Neuronal stem cell (in vitro differentiated cells): ENCODE measurements around the gene PGLYRP4. TPM values are rescaled to one million over a fixed set of nuclear protein-coding genes. Genes with fewer than 3 reads are reported as not detected.

Source experiments
- DNase-seq: peaks from one replicate; pipeline ENCODE4 v3.0.0-alpha.2; 2013; ENCODE audit warnings: low spot score
- H2AFZ ChIP-seq: one replicate; pipeline ENCODE4 v1.6.1; 2013; ENCODE audit warnings: mild to moderate bottlenecking, low read length, inconsistent platforms
- H2AK5ac ChIP-seq: 2 replicates; pipeline ENCODE4 v1.6.1; 2013; ENCODE audit warnings: low read depth, mild to moderate bottlenecking, inconsistent platforms, low read length, moderate library complexity, mixed read lengths
- H2BK120ac ChIP-seq: 2 replicates; pipeline ENCODE4 v1.6.1; 2013; ENCODE audit warnings: low read depth, mild to moderate bottlenecking, inconsistent platforms, low read length, moderate library complexity, mixed read lengths
- H2BK12ac ChIP-seq: one replicate; pipeline ENCODE4 v1.6.1; 2013; ENCODE audit warnings: low read length, inconsistent platforms
- H2BK15ac ChIP-seq: 2 replicates; pipeline ENCODE4 v1.6.1; 2013; ENCODE audit warnings: mild to moderate bottlenecking, low read length, inconsistent platforms, mixed read lengths
- H2BK5ac ChIP-seq: one replicate; pipeline ENCODE4 v1.6.1; 2013; ENCODE audit warnings: inconsistent platforms, mild to moderate bottlenecking, low read length, moderate library complexity
- H3K14ac ChIP-seq: one replicate; pipeline ENCODE4 v1.6.1; 2013; ENCODE audit warnings: low read length, inconsistent platforms
- H3K18ac ChIP-seq: 2 replicates; pipeline ENCODE4 v1.6.1; 2013; ENCODE audit warnings: low read length, inconsistent platforms
- H3K23ac ChIP-seq: 2 replicates; pipeline ENCODE4 v1.6.1; 2013; ENCODE audit warnings: low read depth, mild to moderate bottlenecking, mixed read lengths, low read length, inconsistent platforms; ENCODE audit not compliant: poor library complexity
- H3K27ac ChIP-seq: replicated peaks from 3 replicates; pipeline ENCODE4 v1.5.1; 2013; ENCODE audit warnings: low read length, inconsistent platforms
- H3K27me3 ChIP-seq, 3 experiments: 2 replicates each; pipeline ENCODE4 v1.6.1; 2013; ENCODE audit warnings: low read length in 3 of 3, mild to moderate bottlenecking in 2 of 3, inconsistent platforms in 1 of 3, low read depth in 1 of 3, mixed read lengths in 1 of 3, moderate library complexity in 1 of 3; ENCODE audit not compliant: control insufficient read depth in 3 of 3, insufficient read depth in 3 of 3
- H3K36me3 ChIP-seq, 2 donors: replicated peaks in 1 of 2; 2 replicates each; pipeline ENCODE4 v1.6.1; 2013; ENCODE audit warnings: low read length in 2 of 2; ENCODE audit not compliant: control insufficient read depth in 2 of 2, insufficient read depth in 2 of 2
- H3K4ac ChIP-seq: 2 replicates; pipeline ENCODE4 v1.6.1; 2013; ENCODE audit warnings: inconsistent platforms, mild to moderate bottlenecking, low read length, moderate library complexity
- H3K4me1 ChIP-seq, 2 donors: 1 replicate in 1 of 2; 2 replicates in 1 of 2; pipeline ENCODE4 v1.6.1; 2013; ENCODE audit warnings: low read length in 2 of 2, low read depth in 1 of 2; ENCODE audit not compliant: control insufficient read depth in 2 of 2, insufficient read depth in 1 of 2
- H3K4me2 ChIP-seq: one replicate; pipeline ENCODE4 v1.6.1; 2013; ENCODE audit warnings: mild to moderate bottlenecking, low read length, inconsistent platforms; ENCODE audit not compliant: insufficient read depth, poor library complexity, severe bottlenecking
- H3K4me3 ChIP-seq, 2 donors: 2 replicates each; pipeline ENCODE4 v1.5.1; 2013; ENCODE audit warnings: low read length in 2 of 2, mild to moderate bottlenecking in 2 of 2, inconsistent platforms in 1 of 2, moderate library complexity in 1 of 2
- H3K79me1 ChIP-seq: one replicate; pipeline ENCODE4 v1.6.1; 2013; ENCODE audit warnings: low read depth, mild to moderate bottlenecking, inconsistent platforms, low read length, moderate library complexity
- H3K9ac ChIP-seq: one replicate; pipeline ENCODE4 v1.6.1; 2013; ENCODE audit warnings: mild to moderate bottlenecking, low read depth, low read length, inconsistent platforms; ENCODE audit not compliant: poor library complexity
- H3K9me3 ChIP-seq, 2 donors: replicated peaks in 1 of 2; 2 replicates each; pipeline versions ENCODE3 to v1.6.1; 2013; ENCODE audit warnings: low read length in 2 of 2, mild to moderate bottlenecking in 2 of 2, inconsistent platforms in 1 of 2, low read depth in 1 of 2, mixed read lengths in 1 of 2, moderate library complexity in 1 of 2; ENCODE audit not compliant: control insufficient read depth in 2 of 2, insufficient read depth in 1 of 2
- H4K8ac ChIP-seq: one replicate; pipeline ENCODE4 v1.6.1; 2013; ENCODE audit warnings: low read depth, mild to moderate bottlenecking, inconsistent platforms, low read length, moderate library complexity
- H4K91ac ChIP-seq: one replicate; pipeline ENCODE4 v1.6.1; 2013; ENCODE audit warnings: low read length, low read depth, mild to moderate bottlenecking, inconsistent platforms; ENCODE audit not compliant: poor library complexity
- WGBS, 2 donors: extraction: QIAGEN DNeasy Blood & Tissue Kit; methylation state at CpG; one replicate each; pipeline ENCODE4 v1.1.7; 2013; ENCODE audit warnings: missing lambda C conversion rate in 2 of 2, mixed read lengths in 1 of 2; ENCODE audit not compliant: insufficient read length in 2 of 2, insufficient replicate concordance in 1 of 2; ENCODE audit errors: extremely low coverage in 2 of 2; 5-methylcytosine and 5-hydroxymethylcytosine counted together
- polyA plus RNA-seq, 2 experiments: library from polyadenylated mRNA; stranded (reverse); fragments of 200-250 nt; gene quantifications; one replicate each; pipeline ENCODE4 v1.2.3, GENCODE V29; 2013

Gene PGLYRP4, protein sequence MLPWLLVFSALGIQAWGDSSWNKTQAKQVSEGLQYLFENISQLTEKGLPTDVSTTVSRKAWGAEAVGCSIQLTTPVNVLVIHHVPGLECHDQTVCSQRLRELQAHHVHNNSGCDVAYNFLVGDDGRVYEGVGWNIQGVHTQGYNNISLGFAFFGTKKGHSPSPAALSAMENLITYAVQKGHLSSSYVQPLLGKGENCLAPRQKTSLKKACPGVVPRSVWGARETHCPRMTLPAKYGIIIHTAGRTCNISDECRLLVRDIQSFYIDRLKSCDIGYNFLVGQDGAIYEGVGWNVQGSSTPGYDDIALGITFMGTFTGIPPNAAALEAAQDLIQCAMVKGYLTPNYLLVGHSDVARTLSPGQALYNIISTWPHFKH
- polyA plus RNA-seq (2013, experiment 1 of 2): not detected
- not detected for polyA plus RNA-seq (2013, experiment 2 of 2)

DNA sequence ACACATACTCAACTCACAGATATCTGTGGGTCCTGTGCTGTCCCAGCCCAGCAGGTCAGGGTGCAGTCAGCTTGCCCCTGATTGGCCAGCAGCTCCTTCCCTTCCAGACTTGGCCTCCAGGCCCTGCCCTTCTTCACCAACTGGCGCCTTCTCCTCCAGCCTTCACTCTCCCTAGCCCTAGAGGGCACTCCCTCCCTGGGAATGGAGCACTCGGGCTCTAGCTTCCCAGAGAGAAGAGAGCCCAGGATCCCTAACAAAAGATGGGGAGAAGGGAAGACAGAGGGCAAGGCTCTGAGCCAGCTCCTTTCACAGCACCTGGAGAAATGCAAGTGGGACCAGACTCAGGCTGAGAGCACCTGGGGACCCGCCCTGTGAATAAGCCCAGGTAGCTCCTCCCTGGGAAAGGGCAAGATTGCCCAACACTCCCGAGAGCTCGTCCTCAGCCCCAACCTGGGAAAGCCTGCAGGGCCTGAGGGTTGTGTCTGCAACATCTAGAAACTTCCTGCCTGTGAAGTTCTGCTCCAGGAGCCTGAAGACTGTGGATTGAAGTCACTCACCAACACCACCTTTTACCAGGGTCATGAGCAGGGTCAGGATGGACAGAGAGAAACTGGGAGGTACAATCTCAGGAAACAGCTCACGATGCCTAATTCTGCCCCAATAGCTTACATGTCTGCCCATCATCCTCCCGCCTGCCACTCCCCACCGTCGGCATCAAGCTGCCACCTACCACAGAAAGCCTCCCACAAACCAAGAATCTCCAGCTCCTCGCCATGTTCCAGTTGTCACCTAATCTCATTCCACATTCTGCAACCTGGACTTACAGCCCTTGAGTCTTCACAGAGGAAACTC, at the start of gene PGLYRP4:
Gene PGLYRP4 (minus strand): TSS at position 331 of the 852 bp plus-strand sequence. CDS start 909 bp downstream, outside the sequence.
- H3K14ac ChIP-seq: no peak within 1 kb of the TSS
- H3K23ac ChIP-seq: no peak within 1 kb of the TSS
- H2AK5ac ChIP-seq: no peak within 1 kb of the TSS
- WGBS, 2 donors: no CpG with 5 or more reads among the region's 10 CpGs
- no peak within 1 kb of the TSS for H3K9ac ChIP-seq
- DNase-seq: no peak
- H3K9me3 ChIP-seq: no peaks in the 10 kb centered on the region
- no peak within 1 kb of the TSS for H3K4ac ChIP-seq
- H3K36me3 ChIP-seq: no peaks in the 10 kb centered on the region
- H3K4me3 ChIP-seq: no peak within 1 kb of the TSS
- no peaks in the 10 kb centered on the region for H3K79me1 ChIP-seq
- no peak within 1 kb of the TSS for H2BK15ac ChIP-seq
- H4K91ac ChIP-seq: no peak within 1 kb of the TSS
- H3K4me1 ChIP-seq: peaks cover 0 to 2% of the 10 kb centered on the region in 2 donors
- H3K4me2 ChIP-seq: no peak within 1 kb of the TSS
- no peak within 1 kb of the TSS for H2BK5ac ChIP-seq
- peaks cover 0 to 4% (median 0%) of the 10 kb centered on the region in 3 experiments for H3K27me3 ChIP-seq
- no peak within 1 kb of the TSS for H2AFZ ChIP-seq
- H3K27ac ChIP-seq: no peak within 1 kb of the TSS
- H3K18ac ChIP-seq: no peak within 1 kb of the TSS
- H2BK120ac ChIP-seq: no peak within 1 kb of the TSS
- H2BK12ac ChIP-seq: no peak within 1 kb of the TSS
- H4K8ac ChIP-seq: no peak within 1 kb of the TSS

DNA sequence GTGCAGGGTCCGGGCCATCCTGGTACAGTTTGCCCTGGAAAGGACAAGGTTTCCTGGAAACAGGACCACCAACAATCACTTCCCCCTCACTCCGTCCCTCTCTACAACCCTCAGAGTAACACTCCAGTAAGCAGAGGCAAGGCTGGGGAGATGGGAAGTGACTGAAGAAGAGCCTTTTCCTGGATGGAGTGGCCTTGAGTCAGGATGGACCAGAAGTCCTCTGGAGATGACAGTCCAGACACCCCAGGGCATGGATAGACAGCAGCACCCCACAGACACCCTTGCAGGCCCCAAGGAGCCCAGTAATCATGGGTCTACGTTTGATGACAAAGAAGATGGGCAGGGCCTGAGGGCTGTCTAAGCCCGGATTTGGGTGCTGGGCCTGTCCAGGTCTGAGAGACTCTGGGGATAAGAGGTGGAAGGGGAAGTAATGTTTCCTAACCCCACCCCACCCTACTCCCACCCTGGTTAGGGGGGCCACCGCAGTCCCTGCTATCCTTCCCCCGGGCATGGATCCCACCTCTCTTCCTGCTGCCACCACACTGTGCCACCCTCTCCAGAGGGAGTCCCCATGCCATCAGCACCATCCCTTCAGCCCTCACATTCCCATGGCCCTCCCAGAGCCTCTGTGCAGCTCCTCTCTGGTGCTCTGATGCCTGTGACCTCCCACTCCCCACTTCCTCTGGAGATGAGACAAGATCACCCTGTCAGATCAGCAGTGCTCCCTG, 49.4 kb upstream of the PGLYRP4 start:
- Histone ChIP-seq H3K4me2 (no peak overlapping the region), H3K9me3 (no peaks in the 10 kb centered on the region), H3K4ac (no peak overlapping the region), H4K91ac (no peak overlapping the region), H3K36me3 (no peaks in the 10 kb centered on the region), H2BK15ac (no peak overlapping the region), H4K8ac (no peak overlapping the region), H3K9ac (no peak overlapping the region), H3K4me3 (no peak overlapping the region), H2AFZ (no peak overlapping the region), H3K4me1 (no peaks in the 10 kb centered on the region), H3K27ac (no peak overlapping the region), H2AK5ac (no peak overlapping the region), H2BK12ac (no peak overlapping the region), H3K18ac (no peak overlapping the region), H2BK120ac (no peak overlapping the region), H3K27me3 (peaks cover 0 to 49% (median 0%) of the 10 kb centered on the region in 3 experiments), H2BK5ac (no peak overlapping the region), H3K79me1 (no peaks in the 10 kb centered on the region), H3K23ac (no peak overlapping the region), H3K14ac (no peak overlapping the region)
- DNase-seq: no peak
- WGBS, 2 donors: no CpG with 5 or more reads among the region's 6 CpGs

DNA sequence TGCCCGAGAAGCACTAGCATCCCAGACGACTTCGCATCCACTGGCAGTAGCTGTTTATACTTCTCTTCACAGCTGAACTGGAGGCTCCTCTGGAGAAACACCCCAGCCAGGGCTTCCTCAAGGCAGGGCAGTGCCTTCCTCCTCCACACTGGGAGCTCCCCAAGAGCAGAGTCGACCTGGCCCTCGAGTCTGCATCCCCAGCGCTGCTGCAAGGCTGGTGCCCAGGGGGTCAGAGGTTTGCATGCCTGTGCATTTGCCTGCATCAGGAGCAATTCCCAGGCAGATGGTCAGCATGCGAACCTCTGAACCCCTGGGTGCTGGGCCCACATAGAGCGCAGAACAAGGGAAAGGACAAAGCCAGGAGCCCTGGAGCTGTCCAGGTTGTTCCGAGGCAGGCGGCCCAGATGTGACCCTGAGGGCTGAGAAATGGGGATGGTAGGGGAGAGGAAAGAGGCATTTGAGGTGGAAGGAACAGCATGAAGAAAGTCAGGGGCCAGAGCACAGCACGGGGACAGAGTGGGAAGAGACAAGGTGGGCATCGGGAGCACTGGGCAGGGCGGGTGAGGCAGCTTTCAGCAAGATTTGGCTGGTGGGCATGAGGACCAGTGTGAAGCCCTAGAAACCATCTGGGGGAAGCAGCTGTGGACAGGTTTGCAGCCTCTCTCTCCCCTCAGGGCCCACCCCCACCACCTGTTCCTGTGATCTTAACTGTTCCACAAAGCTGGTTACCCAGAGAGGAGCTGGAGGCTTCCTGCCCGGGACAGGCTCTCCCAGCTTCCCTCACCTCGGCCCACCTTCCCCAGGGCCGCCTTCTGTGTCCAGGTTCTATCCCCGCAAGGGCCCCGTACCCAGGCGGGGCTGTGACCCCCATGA, 48.6 kb upstream of the PGLYRP4 start:
- Histone ChIP-seq H3K18ac (no peak overlapping the region), H2AFZ (no peak overlapping the region), H3K23ac (peak overlapping the region; percentile 25), H3K4me1 (no peaks in the 10 kb centered on the region), H3K14ac (peak overlapping the region; percentile 1), H3K4me2 (no peak overlapping the region), H3K4ac (no peak overlapping the region), H3K27ac (no peak overlapping the region), H2BK15ac (no peak overlapping the region), H4K91ac (peak overlapping the region; percentile 6), H3K9ac (no peak overlapping the region), H3K36me3 (no peaks in the 10 kb centered on the region), H3K27me3 (peaks cover 0 to 46% (median 0%) of the 10 kb centered on the region in 3 experiments), H2BK120ac (no peak overlapping the region), H4K8ac (no peak overlapping the region), H3K9me3 (no peaks in the 10 kb centered on the region), H2BK5ac (no peak overlapping the region), H3K4me3 (no peak overlapping the region), H3K79me1 (no peaks in the 10 kb centered on the region), H2AK5ac (no peak overlapping the region), H2BK12ac (no peak overlapping the region)
- WGBS, 2 donors: no CpG with 5 or more reads among the region's 19 CpGs
- no peak for DNase-seq
